Measurements from ENCODE around the gene FNBP1. TPM values are rescaled to one million over a fixed set of nuclear protein-coding genes. Genes with fewer than 3 reads are reported as not detected.

Gene FNBP1
- total RNA-seq, 1 experiment from 2014 or later = 53.6 TPM

GRCh38 chr9:130084337-130084736, 41.3 kb upstream of the FNBP1 start:
- ATAC-seq (no peak), DNase-seq (ENCODE audit: low read depth, low spot score) (no peak)
- in situ Hi-C loops (cut with HindIII; ENCODE audit: low pct_unique_long_range_greater_than_20kb, low sequenced_read_pairs) (no loop called here), intact Hi-C loops (cut with micrococcal nuclease; ENCODE audit: unreplicated experiment) (no loop called here)
- ChIA-PET POLR2A (interaction anchor here (0.6 kb wide), 1 partner anchor 109 kb away, joined by 3 read pairs; no protein-coding TSS in a partner anchor), CTCF (interaction anchor here (0.7 kb wide), 1 partner anchor 300 kb away, joined by 5 read pairs; no protein-coding TSS in a partner anchor)
- TF ChIP-seq TCF7L2 (IDR thresholded peaks at IDR 0.05; ENCODE audit: low read depth, low read length) (no peak), POLR2AphosphoS5 (IDR thresholded peaks at IDR 0.05; ENCODE audit: low read depth, low read length) (no peak), SIN3A (IDR thresholded peaks at IDR 0.05; ENCODE audit: borderline replicate concordance, insufficient read depth, low read depth, low read length) (no peak), REST (IDR thresholded peaks at IDR 0.05; ENCODE audit: insufficient read depth in 1 of 2, low read depth in 2 of 2, low read length in 1 of 2) (no peak), CTCF (IDR thresholded peaks at IDR 0.05) (no peak)
- Histone ChIP-seq H3K4me1 (ENCODE audit: control insufficient read depth, insufficient read depth, low read length) (no peaks in the 10 kb centered on the region), H3K27me3 (ENCODE audit: control insufficient read depth, insufficient read depth, low read length) (no peaks in the 10 kb centered on the region), H3K9me3 (ENCODE audit: control insufficient read depth, insufficient read depth, low read depth, low read length) (no peaks in the 10 kb centered on the region), H3K4me3 (ENCODE audit: low read depth in 2 of 2, low read length in 2 of 2) (no peak overlapping the region), H3K36me3 (ENCODE audit: control insufficient read depth, insufficient read depth, low read length) (peaks cover 6% of the 10 kb centered on the region; the same call in 1 of the 2 replicates), H3K27ac (ENCODE audit: low read length) (no peak overlapping the region)
- BruUV-seq (replicated peaks) = no TSS peak

DNA sequence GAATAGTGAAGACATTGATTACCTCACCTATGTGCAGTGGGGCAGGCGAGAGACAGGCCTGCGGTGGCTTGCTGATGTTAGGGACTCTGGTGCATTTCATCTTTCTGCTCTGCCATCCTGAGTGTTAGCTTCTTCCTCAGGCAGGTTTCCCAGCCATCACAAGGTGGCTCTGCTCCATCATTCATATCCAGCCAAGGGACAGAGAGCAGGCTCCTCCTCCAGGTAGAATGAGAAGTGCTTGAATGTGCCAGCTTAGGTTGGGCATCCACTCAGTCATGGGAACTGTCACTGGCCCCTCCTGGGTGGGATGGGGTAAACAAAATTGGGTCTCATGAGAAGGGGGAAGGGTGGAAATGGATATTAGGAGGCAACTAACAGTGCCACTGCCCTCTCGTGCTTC, 35.6 kb upstream of the FNBP1 start:
- TF ChIP-seq TCF7L2 (IDR thresholded peaks at IDR 0.05; ENCODE audit: low read depth, low read length) (no peak), CTCF (IDR thresholded peaks at IDR 0.05) (no peak), SIN3A (IDR thresholded peaks at IDR 0.05; ENCODE audit: borderline replicate concordance, insufficient read depth, low read depth, low read length) (no peak), REST (IDR thresholded peaks at IDR 0.05; ENCODE audit: insufficient read depth in 1 of 2, low read depth in 2 of 2, low read length in 1 of 2) (no peak), POLR2AphosphoS5 (IDR thresholded peaks at IDR 0.05; ENCODE audit: low read depth, low read length) (no peak)
- ChIA-PET POLR2A (no interaction called here), CTCF (no interaction called here)
- no TSS peak for BruUV-seq (replicated peaks)
- Histone ChIP-seq H3K36me3 (ENCODE audit: control insufficient read depth, insufficient read depth, low read length) (peaks cover 7% of the 10 kb centered on the region; the same call in 1 of the 2 replicates), H3K4me3 (ENCODE audit: low read depth in 2 of 2, low read length in 2 of 2) (no peak overlapping the region), H3K27me3 (ENCODE audit: control insufficient read depth, insufficient read depth, low read length) (no peaks in the 10 kb centered on the region), H3K27ac (ENCODE audit: low read length) (no peak overlapping the region), H3K4me1 (ENCODE audit: control insufficient read depth, insufficient read depth, low read length) (no peaks in the 10 kb centered on the region), H3K9me3 (ENCODE audit: control insufficient read depth, insufficient read depth, low read depth, low read length) (no peaks in the 10 kb centered on the region)
- in situ Hi-C loops (cut with HindIII; ENCODE audit: low pct_unique_long_range_greater_than_20kb, low sequenced_read_pairs) = no loop called here
- no peak for DNase-seq (ENCODE audit: low read depth, low spot score)
- intact Hi-C loops (cut with micrococcal nuclease; ENCODE audit: unreplicated experiment) = no loop called here
- no peak for ATAC-seq
